Upper lobe of left lung (tissue), 4 donors: Measurements from ENCODE around the gene GCC2.

ENCODE experiments used
- CTCF ChIP-seq, 6 experiments: fragments of 450-650 bp in 4 of 6; fragments of 200-600 bp in 2 of 6; sonication (generic) in 2 of 6; IDR thresholded peaks; one replicate each; pipeline ENCODE4 v1.5.1; 2016 to 2019; ENCODE audit warnings: antibody characterized with exemption in 6 of 6
- EP300 ChIP-seq, 4 donors: sonication (generic); formaldehyde crosslinking; IDR thresholded peaks; one replicate each; pipeline ENCODE4 v1.5.1; 2017; ENCODE audit warnings: antibody characterized with exemption in 4 of 4, control low read depth in 2 of 4
- POLR2A ChIP-seq, 4 donors: fragments of 450-650 bp; IDR thresholded peaks; one replicate each; pipeline ENCODE4 v1.5.1; 2016 to 2017; ENCODE audit warnings: antibody characterized with exemption in 4 of 4, mild to moderate bottlenecking in 2 of 4

- no peak for TF ChIP-seq EP300 (IDR thresholded peaks at IDR 0.05)
- TF ChIP-seq POLR2A (IDR thresholded peaks at IDR 0.05): no peak
- TF ChIP-seq CTCF (IDR thresholded peaks at IDR 0.05): no peak
Measured at GRCh38 chr2:108441712-108442111, 7.3 kb upstream of the GCC2 start.
